Hepatocyte (in vitro differentiated cells): ENCODE data around the gene REELD1. TPM values are rescaled to one million over a fixed set of nuclear protein-coding genes. Genes with fewer than 3 reads are reported as not detected.
A peak's percentile ranks its signal among the peaks of the same experiment; 100 is the strongest.

Experiments used
- DNase-seq: peaks from one replicate; pipeline ENCODE4 v3.0.0-alpha.2; 2016; ENCODE audit warnings: low spot score
- H2AFZ ChIP-seq: fragments of 200-600 bp; sonication (generic); 2 replicates; pipeline ENCODE4 v1.6.0; 2016; ENCODE audit warnings: antibody characterized with exemption, mild to moderate bottlenecking
- H3K27ac ChIP-seq: fragments of 200-600 bp; sonication (generic); 2 replicates; pipeline ENCODE4 v1.5.1; 2016; ENCODE audit warnings: mild to moderate bottlenecking
- H3K27me3 ChIP-seq: fragments of 200-600 bp; sonication (generic); 2 replicates; pipeline ENCODE4 v1.6.1; 2016
- H3K36me3 ChIP-seq: fragments of 200-600 bp; sonication (generic); replicated peaks from 2 replicates; pipeline ENCODE4 v1.5.1; 2016; ENCODE audit warnings: low read depth; ENCODE audit not compliant: insufficient read depth
- H3K4me1 ChIP-seq: fragments of 200-600 bp; sonication (generic); 2 replicates; pipeline ENCODE4 v1.5.1; 2016; ENCODE audit warnings: mild to moderate bottlenecking, moderate library complexity; ENCODE audit not compliant: insufficient read depth
- H3K4me2 ChIP-seq: fragments of 200-600 bp; sonication (generic); 2 replicates; pipeline ENCODE4 v1.6.0; 2016
- H3K4me3 ChIP-seq: fragments of 200-600 bp; sonication (generic); 2 replicates; pipeline ENCODE4 v1.5.1; 2016; ENCODE audit warnings: mild to moderate bottlenecking
- H3K79me2 ChIP-seq: fragments of 200-600 bp; sonication (generic); 2 replicates; pipeline ENCODE4 v1.6.0; 2017; ENCODE audit warnings: mild to moderate bottlenecking
- H3K9me2 ChIP-seq: fragments of 200-600 bp; sonication (generic); replicated peaks from 2 replicates; pipeline ENCODE4 v1.6.0; 2017; ENCODE audit warnings: mild to moderate bottlenecking; ENCODE audit not compliant: insufficient read depth
- H3K9me3 ChIP-seq: fragments of 200-600 bp; sonication (generic); 2 replicates; pipeline ENCODE4 v1.5.1; 2016; ENCODE audit warnings: low read depth, mild to moderate bottlenecking
- H4K20me1 ChIP-seq: fragments of 200-600 bp; sonication (generic); 2 replicates; pipeline ENCODE4 v1.6.0; 2016; ENCODE audit warnings: mild to moderate bottlenecking; ENCODE audit not compliant: insufficient read depth, poor library complexity, severe bottlenecking
- CTCF ChIP-seq: fragments of 200-600 bp; sonication (generic); IDR thresholded peaks from 2 replicates; pipeline ENCODE4 v1.5.1; 2016; ENCODE audit warnings: antibody characterized with exemption, mild to moderate bottlenecking; ENCODE audit not compliant: poor library complexity
- EZH2 ChIP-seq: fragments of 200-600 bp; sonication (generic); IDR thresholded peaks from 2 replicates; pipeline ENCODE4 v1.6.1; 2016; ENCODE audit warnings: antibody characterized with exemption, mild to moderate bottlenecking, borderline replicate concordance
- EZH2phosphoT487 ChIP-seq: fragments of 200-600 bp; sonication (generic); IDR thresholded peaks from one replicate; pipeline ENCODE4 v1.6.1; 2018; ENCODE audit warnings: antibody characterized with exemption, mild to moderate bottlenecking, low read depth, moderate library complexity; ENCODE audit not compliant: unreplicated experiment, severe bottlenecking
- WGBS: methylation state at CpG from one replicate; pipeline ENCODE4 v1.1.6; 2016; ENCODE audit warnings: low lambda C conversion rate; ENCODE audit errors: missing lambda C conversion rate; 5-methylcytosine and 5-hydroxymethylcytosine counted together
- polyA plus RNA-seq: library from polyadenylated mRNA; unstranded; fragments of >200 nt; fragmentation: Nextera tagmentation; extraction: Ambion mirVana; gene quantifications from 2 replicates; pipeline ENCODE4 v1.2.1, GENCODE V29; 2016
- total RNA-seq: library from RNA; depleted of rRNA; stranded (reverse); fragments of >200 nt; gene quantifications from 2 replicates; pipeline ENCODE4 v1.2.3, GENCODE V29; 2014

REELD1 gene
- total and polyA plus RNA-seq, 2 experiments from 2014 or later, result not detected

- Histone ChIP-seq H3K36me3 (no peaks in the 10 kb centered on the region), H3K27ac (peak within 1 kb of the TSS; percentile 97), H3K4me3 (peak within 1 kb of the TSS; percentile 93), H3K79me2 (peaks cover 48% of the 10 kb centered on the region), H3K9me3 (no peaks in the 10 kb centered on the region), H4K20me1 (peaks cover 19% of the 10 kb centered on the region), H3K4me2 (peak within 1 kb of the TSS; percentile 91), H2AFZ (peak within 1 kb of the TSS; percentile 87), H3K27me3 (no peaks in the 10 kb centered on the region), H3K9me2 (no peaks in the 10 kb centered on the region), H3K4me1 (peaks cover 29% of the 10 kb centered on the region)
- 2% methylated on average over 73 of the region's 75 CpGs for WGBS
- no peak for TF ChIP-seq CTCF
- no peak for TF ChIP-seq EZH2
- no peak for TF ChIP-seq EZH2phosphoT487
- peak; percentile 90 for DNase-seq
Measured at GRCh38 chr4:146175541-146176453, 38.5 kb upstream of the REELD1 start, which contains the start of gene LSM6. LSM6 (plus strand) TSS chr4:146175718; CDS start chr4:146182922, 7,204 bp downstream.

- Histone ChIP-seq H4K20me1 (peaks cover 19% of the 10 kb centered on the region), H3K27me3 (no peaks in the 10 kb centered on the region), H3K9me3 (no peaks in the 10 kb centered on the region), H2AFZ (peak overlapping the region; percentile 87), H3K4me3 (peak overlapping the region; percentile 93), H3K27ac (no peak overlapping the region), H3K4me1 (peaks cover 29% of the 10 kb centered on the region), H3K9me2 (no peaks in the 10 kb centered on the region), H3K79me2 (peaks cover 59% of the 10 kb centered on the region), H3K4me2 (peak overlapping the region; percentile 91), H3K36me3 (no peaks in the 10 kb centered on the region)
- TF ChIP-seq EZH2phosphoT487 (no peak), EZH2 (no peak), CTCF (no peak)
- DNase-seq, result no peak
- WGBS, result 86% methylated on average over 2 of the region's 2 CpGs
Measured at GRCh38 chr4:146176891-146177290, 37.4 kb upstream of the REELD1 start.

DNA sequence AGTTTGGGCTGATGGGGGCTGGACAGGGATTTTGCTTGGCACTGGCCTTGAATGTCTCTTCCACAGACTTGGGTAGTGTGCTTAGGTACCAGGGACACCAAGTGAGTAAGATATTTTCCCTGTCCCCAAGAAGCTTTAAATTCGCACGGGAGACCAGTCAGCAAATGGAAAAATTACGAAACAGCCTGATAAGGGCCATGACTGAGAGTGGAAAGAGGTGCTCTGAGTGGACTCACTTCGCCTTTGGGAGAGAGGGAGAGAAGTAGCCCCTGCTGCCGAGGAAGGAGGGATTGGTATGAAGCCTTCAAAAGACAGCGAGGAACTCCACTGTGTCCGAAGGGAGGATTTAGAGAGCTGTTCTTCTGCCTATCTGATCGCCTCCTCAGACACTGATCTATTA, 36.2 kb upstream of the REELD1 start:
- H3K4me1 ChIP-seq, result peaks cover 29% of the 10 kb centered on the region
- H3K27me3 ChIP-seq, result no peaks in the 10 kb centered on the region
- no peaks in the 10 kb centered on the region for H3K9me2 ChIP-seq
- H3K27ac ChIP-seq, result no peak overlapping the region
- peaks cover 5% of the 10 kb centered on the region for H3K36me3 ChIP-seq
- H3K9me3 ChIP-seq, result no peaks in the 10 kb centered on the region
- no peak overlapping the region for H3K4me3 ChIP-seq
- peak overlapping the region; percentile 91 for H3K4me2 ChIP-seq
- no peak for TF ChIP-seq CTCF
- TF ChIP-seq EZH2, result no peak
- peaks cover 72% of the 10 kb centered on the region for H3K79me2 ChIP-seq
- no peak for DNase-seq
- peaks cover 19% of the 10 kb centered on the region for H4K20me1 ChIP-seq
- WGBS, result 72% methylated on average over 8 of the region's 8 CpGs
- H2AFZ ChIP-seq, result no peak overlapping the region
